Uterus (tissue), 2 donors: ENCODE data around the gene DNAH17.

Experiments used
- POLR2A ChIP-seq, 2 donors: fragments of 450-650 bp; IDR thresholded peaks; one replicate each; pipeline ENCODE4 v1.6.1; 2016; ENCODE audit warnings: antibody characterized with exemption in 2 of 2, mild to moderate bottlenecking in 1 of 2, moderate library complexity in 1 of 2
- TF ChIP-seq, protein P1 (sequence below), 4 experiments: fragments of 200-600 bp in 2 of 4; fragments of 450-650 bp in 2 of 4; sonication (generic) in 2 of 4; IDR thresholded peaks; one replicate each; pipeline ENCODE4 v1.5.1; 2016 to 2019; ENCODE audit warnings: antibody characterized with exemption in 4 of 4, mild to moderate bottlenecking in 2 of 4, moderate library complexity in 1 of 4

- TF ChIP-seq POLR2A (IDR thresholded peaks at IDR 0.05): no peak
- TF ChIP-seq, protein P1, sequence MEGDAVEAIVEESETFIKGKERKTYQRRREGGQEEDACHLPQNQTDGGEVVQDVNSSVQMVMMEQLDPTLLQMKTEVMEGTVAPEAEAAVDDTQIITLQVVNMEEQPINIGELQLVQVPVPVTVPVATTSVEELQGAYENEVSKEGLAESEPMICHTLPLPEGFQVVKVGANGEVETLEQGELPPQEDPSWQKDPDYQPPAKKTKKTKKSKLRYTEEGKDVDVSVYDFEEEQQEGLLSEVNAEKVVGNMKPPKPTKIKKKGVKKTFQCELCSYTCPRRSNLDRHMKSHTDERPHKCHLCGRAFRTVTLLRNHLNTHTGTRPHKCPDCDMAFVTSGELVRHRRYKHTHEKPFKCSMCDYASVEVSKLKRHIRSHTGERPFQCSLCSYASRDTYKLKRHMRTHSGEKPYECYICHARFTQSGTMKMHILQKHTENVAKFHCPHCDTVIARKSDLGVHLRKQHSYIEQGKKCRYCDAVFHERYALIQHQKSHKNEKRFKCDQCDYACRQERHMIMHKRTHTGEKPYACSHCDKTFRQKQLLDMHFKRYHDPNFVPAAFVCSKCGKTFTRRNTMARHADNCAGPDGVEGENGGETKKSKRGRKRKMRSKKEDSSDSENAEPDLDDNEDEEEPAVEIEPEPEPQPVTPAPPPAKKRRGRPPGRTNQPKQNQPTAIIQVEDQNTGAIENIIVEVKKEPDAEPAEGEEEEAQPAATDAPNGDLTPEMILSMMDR (IDR thresholded peaks at IDR 0.05): no peak
Observed at GRCh38 chr17:78381601-78382232, 195.5 kb downstream of the DNAH17 start.
